Subcutaneous adipose tissue (tissue), 4 donors: Measurements from ENCODE around the gene PTPRN2. TPM values are rescaled to one million over a fixed set of nuclear protein-coding genes. Genes with fewer than 3 reads are reported as not detected.

Experiments
- CTCF ChIP-seq: fragments of 450-650 bp; IDR thresholded peaks from one replicate; pipeline ENCODE4 v1.5.1; 2016; ENCODE audit warnings: low read depth, mild to moderate bottlenecking, control low read depth, antibody characterized with exemption, moderate library complexity
- total RNA-seq, 4 donors: library from RNA; depleted of rRNA; stranded (reverse); fragments of >200 nt; gene quantifications; one replicate each; pipeline ENCODE4 v1.1.0, GENCODE V29; 2016

PTPRN2 gene
- total RNA-seq, 4 donors from 2014 or later, result 2.0 to 4.6 (median 3.7) TPM

GRCh38 chr7:158273138-158273651 is 314.4 kb downstream of the PTPRN2 start:
- no peak for TF ChIP-seq CTCF

GRCh38 chr7:158272509-158273137 is 315.0 kb downstream of the PTPRN2 start:
- no peak for TF ChIP-seq CTCF

GRCh38 chr7:158272091-158272490 is 315.5 kb downstream of the PTPRN2 start:
- TF ChIP-seq CTCF, result no peak

GRCh38 chr7:158271646-158272045 is 316.0 kb downstream of the PTPRN2 start:
- TF ChIP-seq CTCF, result no peak

- TF ChIP-seq CTCF, result no peak
Observed at GRCh38 chr7:158270856-158271413, 316.7 kb downstream of the PTPRN2 start.

GRCh38 chr7:158270106-158270775 is 317.4 kb downstream of the PTPRN2 start:
- no peak for TF ChIP-seq CTCF

- TF ChIP-seq CTCF, result no peak
Observed at GRCh38 chr7:158268816-158269535, 318.6 kb downstream of the PTPRN2 start.
